HG03378 (cell line): Measurements from ENCODE around the gene BBS1.

ENCODE experiments used
- ATAC-seq: cut with Tn5 transposase; IDR thresholded peaks from one replicate; pipeline ENCODE4 v1.9.1; 2021; ENCODE audit warnings: mild to moderate bottlenecking, moderate library complexity; ENCODE audit not compliant: unreplicated experiment

The BBS1 gene

DNA sequence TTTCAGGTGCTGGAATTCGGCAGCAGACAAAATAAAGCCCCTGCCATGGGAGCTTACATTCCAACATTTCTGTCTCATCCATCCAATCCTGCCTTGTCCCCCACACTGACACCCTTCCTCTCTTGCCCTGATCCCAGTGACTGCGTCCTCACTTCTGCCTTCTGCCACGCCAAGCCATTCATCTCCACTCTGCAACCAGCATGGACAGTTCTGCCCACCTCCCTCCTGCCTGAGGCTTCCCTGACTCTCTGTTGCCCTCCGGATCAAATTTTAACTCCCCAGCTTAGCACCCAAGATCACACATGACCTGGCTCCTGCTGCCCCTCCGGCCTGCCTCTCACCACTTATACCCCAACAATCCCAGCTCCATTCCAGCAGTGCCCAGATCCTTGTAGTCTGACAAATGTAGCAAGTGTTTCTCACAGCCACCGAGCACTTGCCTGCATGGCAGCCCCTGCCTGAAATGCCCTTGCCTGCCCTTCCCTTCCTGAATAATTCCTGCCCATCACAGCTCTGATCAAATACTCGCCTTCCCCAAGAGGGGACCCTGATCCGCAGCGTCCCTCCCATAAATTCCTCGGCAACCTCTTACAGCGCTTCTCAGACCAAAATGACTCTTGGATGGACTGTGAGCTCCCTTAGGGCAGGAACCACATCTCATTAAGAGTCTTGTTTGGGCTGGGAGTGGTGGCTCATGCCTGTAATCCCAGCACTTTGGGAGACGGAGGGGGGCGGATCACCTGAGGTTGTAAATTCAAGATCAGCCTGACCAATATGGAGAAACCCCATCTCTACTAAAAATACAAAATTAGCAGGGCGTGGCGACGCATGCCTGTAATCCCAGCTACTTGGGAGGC lies 38.6 kb downstream of the BBS1 start:
- no peak for ATAC-seq

DNA sequence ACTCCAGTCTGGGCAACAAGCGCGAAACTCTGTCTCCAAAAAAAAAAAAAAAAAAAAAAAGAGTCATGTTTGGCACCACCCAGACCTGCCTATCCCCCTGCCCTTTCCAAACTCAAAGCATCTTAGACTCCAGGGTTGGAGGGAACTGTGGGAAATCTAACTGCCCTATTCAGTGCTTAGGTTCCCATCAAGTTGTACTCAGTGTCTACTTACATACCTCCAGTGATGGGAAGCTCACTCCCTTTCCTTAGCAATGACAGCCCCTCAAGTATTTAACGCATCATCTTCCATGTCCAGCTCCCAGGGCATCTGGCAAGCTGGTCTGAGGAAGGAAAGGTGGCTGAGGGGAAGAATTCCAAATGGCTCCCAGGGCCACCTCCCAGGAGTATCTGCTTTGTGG lies 39.3 kb downstream of the BBS1 start:
- no peak for ATAC-seq

GRCh38 chr11:66550887-66551286 lies 40.5 kb downstream of the BBS1 start:
- ATAC-seq: no peak

DNA sequence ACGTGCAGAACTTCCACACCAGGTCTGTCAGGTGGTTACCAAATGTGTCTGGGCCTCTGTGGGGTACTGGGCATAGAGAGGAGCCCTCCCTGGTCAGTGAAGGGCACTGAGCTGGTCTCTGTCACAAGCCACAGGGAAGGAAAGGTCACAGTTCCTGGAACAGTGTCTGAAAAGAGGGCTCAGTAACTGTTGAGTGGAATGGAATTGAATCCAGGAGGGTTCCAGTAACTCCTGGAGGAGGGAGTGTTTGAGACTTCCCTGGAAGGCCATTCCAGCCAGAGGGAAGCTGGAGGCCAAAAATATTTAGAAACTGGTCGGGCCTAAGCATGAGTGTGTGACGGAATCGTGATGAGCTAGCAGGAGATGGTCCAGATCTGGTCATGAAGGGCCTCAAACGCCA lies 44.2 kb downstream of the BBS1 start:
- ATAC-seq: no peak

- no peak for ATAC-seq
Measured at GRCh38 chr11:66555416-66555815, 45.0 kb downstream of the BBS1 start.

GRCh38 chr11:66556086-66556485 lies 45.7 kb downstream of the BBS1 start:
- no peak for ATAC-seq

DNA sequence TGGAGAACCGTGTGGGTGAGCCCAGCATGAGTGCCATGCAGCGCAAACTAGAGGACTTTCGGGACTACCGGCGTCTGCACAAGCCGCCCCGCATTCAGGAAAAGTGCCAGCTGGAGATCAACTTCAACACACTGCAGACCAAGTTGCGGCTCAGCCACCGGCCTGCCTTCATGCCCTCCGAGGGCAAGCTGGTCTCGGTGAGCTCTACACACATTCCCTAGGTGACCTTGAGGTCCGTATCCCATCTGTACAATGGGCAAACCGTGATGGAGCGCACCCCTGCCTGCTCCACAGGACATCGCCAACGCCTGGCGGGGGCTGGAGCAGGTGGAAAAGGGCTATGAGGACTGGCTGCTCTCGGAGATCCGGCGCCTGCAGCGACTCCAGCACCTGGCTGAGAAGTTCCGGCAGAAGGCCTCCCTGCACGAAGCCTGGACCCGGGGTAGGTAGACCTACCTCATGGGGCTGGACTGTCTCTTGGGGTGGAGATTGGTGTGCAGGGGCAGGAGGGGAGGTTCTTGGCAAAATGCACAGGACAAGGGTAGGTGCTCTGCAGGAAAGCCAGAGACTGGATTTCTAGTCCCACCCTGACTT lies 47.4 kb downstream of the BBS1 start:
- no peak for ATAC-seq

- ATAC-seq: no peak
Measured at GRCh38 chr11:66559142-66559865, 48.9 kb downstream of the BBS1 start.

DNA sequence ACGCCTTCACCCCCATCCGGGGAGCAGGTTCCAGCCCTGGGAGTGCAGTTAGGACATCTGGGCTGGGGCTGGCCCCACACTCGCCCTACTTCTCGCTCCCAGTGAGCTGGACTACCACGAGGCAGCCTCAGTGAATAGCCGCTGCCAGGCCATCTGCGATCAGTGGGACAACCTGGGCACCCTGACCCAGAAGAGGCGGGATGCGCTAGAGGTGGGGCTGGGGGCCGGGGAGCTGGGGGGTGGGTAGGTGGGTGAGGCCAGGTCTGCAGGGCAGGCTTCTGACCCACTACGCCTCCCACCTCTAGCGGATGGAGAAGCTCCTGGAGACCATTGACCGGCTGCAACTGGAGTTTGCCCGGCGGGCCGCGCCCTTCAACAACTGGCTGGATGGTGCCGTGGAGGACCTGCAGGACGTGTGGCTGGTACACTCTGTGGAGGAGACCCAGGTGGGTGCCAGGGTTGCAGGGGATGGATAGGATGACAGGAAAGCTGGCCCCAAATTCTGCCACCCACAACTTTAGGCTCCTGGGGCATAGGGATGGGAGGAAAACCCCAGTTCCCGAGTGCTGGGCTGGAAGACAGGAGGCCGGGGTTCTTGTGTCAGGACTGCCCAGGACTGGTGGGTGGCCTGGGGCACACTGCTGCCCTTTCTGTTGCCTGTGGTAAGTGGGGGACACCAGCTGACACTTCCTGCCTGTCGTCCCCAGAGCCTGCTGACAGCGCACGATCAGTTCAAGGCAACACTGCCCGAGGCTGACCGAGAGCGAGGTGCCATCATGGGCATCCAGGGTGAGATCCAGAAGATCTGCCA lies 49.6 kb downstream of the BBS1 start:
- no peak for ATAC-seq

GRCh38 chr11:66561178-66561974 lies 50.9 kb downstream of the BBS1 start:
- no peak for ATAC-seq

DNA sequence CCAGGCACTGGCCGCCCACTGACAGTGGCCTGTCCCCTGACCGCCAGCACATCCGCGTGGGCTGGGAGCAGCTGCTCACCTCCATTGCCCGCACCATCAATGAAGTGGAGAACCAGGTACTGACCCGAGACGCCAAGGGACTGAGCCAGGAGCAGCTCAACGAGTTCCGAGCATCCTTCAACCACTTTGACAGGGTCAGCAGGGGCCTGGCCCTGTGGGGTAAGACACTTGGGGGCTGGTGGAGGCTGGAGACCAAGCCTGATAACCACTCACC lies 51.5 kb downstream of the BBS1 start:
- no peak for ATAC-seq

DNA sequence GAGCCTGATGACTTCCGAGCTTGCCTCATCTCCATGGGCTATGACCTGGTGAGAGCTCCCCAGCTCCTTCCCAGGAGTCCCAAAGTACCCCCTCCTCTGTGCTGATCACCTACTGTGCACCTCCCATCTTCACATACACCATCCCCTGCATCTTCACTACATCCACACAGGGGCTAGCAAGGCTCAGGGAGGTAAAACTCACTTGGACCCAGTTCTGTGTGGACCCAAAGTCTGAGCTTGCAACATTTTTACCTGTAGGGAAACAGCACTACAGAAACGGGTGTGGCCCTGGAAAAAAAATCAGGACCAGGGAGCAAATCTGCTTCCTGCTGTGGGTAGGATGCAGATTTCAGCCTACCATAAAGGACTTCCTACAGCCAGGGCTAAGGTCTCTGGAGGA lies 51.8 kb downstream of the BBS1 start:
- no peak for ATAC-seq

DNA sequence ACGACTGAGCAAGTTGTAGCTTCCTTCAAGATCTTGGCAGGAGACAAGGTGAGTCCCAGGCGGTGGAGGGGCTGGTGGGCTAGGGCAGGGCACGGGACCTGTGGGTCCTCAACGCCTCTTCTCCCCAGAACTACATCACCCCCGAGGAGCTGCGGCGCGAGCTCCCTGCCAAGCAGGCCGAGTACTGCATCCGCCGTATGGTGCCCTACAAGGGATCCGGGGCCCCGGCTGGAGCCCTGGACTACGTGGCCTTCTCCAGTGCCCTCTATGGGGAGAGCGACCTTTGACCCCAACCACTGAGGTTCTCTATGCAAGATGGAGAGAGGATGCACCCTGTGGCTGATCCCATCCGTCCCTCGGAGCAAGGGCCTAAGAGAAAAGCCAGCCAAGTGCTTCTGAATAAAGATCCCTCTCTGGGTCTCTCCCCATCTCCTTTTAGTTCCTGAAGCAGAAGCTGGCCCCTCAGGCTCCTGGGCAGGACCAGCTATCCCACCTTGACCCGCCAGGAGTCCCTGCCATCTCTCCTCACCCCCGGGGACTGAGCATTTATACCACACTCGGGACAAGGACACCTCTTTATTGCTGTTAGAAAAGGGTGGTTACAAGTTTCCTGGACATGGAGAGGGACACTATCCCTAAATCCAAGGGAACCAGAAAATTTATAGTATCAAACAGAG lies 52.6 kb downstream of the BBS1 start:
- no peak for ATAC-seq

DNA sequence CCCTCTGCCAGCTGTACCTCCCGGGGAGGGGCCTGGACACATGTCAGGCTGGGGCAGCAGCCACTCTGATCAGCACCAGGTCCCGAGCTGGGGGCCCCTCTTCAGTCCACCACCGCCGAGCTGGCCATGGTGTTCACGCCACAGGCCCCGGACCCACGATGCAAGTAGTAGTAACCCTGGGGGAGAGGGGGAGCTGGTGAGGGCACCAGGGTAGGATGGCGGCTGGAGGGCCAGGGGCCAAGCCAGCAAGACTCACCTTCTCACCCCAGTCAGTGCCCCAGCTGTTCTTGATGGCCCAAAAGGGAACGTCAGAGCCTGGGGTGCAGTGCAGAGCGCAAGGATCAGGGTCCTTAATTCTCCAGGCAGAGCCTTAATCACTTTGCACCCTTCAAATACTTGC lies 53.4 kb downstream of the BBS1 start:
- ATAC-seq: no peak

DNA sequence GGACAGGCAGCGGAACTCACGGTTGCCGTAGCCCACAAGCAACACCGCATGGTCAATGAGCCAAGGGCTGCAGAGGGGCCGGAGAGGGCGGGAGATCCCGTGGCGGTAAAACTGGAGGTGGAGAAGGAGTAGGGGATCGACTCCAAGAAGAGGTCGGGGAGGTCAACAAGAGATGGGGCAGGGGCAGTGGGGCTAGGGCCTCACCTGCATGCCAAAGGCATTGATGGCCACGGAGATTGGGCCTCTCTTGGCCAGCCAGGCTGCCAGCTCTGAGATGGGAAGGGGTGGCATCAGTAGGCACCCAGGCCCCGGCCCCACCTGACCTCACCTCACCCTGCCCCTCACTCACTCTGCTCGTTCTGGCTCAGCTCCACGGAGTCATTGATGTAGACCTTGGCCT lies 54.1 kb downstream of the BBS1 start:
- no peak for ATAC-seq

GRCh38 chr11:66564984-66565383 lies 54.5 kb downstream of the BBS1 start:
- ATAC-seq: no peak

DNA sequence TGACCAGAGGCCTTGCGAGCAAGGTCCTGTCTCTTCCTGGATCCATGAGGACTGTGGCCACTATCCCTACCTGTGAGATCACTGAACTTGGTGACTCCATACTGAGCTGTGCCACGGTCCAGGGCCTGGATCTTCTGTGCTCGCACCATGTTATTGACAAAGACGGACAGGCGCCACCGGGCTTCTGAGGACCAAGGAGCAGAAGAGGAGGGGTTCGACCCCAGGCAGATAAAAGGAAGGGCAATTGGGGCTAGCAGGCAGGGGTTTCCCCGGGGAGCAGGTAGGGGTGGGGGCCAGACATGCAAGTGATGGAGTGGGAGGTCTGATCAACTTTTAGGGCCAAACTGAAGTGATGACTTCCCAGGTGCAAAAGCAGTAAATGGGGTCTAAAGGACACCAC lies 55.8 kb downstream of the BBS1 start:
- ATAC-seq: no peak

DNA sequence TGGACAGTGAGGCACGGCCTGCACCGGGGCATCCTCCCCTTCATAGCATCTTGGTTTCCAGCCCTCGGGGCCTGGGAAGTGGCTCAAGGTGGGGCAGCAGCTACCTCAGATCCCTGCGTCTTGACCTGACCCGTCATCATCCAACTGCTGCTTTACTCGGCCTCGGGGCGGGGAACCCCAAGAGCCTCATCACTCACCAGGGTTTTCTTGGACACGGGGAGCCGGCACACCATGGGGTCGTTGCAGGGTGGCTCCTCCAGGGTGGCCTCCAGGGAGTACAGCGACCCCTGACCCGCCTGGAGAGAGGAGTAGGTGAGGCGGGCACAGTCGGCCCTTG lies 57.3 kb downstream of the BBS1 start:
- ATAC-seq: no peak

- no peak for ATAC-seq
Measured at GRCh38 chr11:66568124-66568916, 57.9 kb downstream of the BBS1 start, which contains the start of gene CTSF. Gene CTSF (minus strand): TSS chr11:66568606. CDS start chr11:66568486, 120 bp downstream.
